ENCODE data around the gene SLC46A2. TPM values are rescaled to one million over a fixed set of nuclear protein-coding genes. Genes with fewer than 3 reads are reported as not detected.

Gene SLC46A2
- total and polyA plus RNA-seq, 9 of the 15 experiments (the other 6 are each of a cell fraction or from before 2014, with no cell fraction given): not detected

DNA sequence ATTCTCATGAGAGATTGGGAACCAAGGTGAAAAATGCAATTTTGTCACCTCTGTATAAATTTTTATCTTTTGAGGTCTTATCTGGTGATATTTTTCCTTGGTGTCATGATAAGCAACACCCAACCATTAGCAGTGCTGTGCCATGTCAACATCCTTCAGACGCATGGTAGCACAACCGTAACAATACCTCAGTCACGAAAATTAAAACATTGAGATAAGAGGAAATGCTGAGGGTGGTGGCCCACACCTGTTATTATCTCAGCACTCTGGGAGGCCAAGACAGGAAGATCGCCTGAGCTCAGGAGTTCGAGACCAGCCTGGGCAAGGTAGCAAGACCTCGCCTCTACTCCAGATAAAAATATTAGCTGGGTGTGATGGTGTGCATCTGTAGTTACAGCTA lies 32.7 kb downstream of the SLC46A2 start:
- Histone ChIP-seq H3K79me2 (ENCODE audit: control insufficient read depth, insufficient read depth, low read length) (no peaks in the 10 kb centered on the region), H3K4me2 (ENCODE audit: insufficient read depth, low read length) (no peak overlapping the region), H3K4me3 (no peak overlapping the region), H3K36me3 (ENCODE audit: control insufficient read depth, insufficient read depth, low read length) (no peaks in the 10 kb centered on the region), H3K9me1 (ENCODE audit: control insufficient read depth, insufficient read depth, low read length) (no peaks in the 10 kb centered on the region), H3K27ac (ENCODE audit: extremely low read depth, low read depth, low read length) (no peak overlapping the region), H3K4me1 (replicated peaks in 1 of 2; ENCODE audit: control insufficient read depth in 2 of 2, insufficient read depth in 2 of 2, low read length in 2 of 2) (peaks cover 8 to 11% of the 10 kb centered on the region in 2 experiments; a peak in 4 of 5 replicates), H3K9me3 (replicated peaks; ENCODE audit: control insufficient read depth, insufficient read depth, low read depth, low read length) (no peaks in the 10 kb centered on the region), H3K9ac (ENCODE audit: insufficient read depth in 1 of 2, low read depth in 2 of 2, low read length in 2 of 2) (no peak overlapping the region), H4K20me1 (replicated peaks; ENCODE audit: control insufficient read depth, insufficient read depth, low read length) (no peaks in the 10 kb centered on the region), H3K27me3 (ENCODE audit: control insufficient read depth in 2 of 2, insufficient read depth in 2 of 2, low read length in 2 of 2) (no peaks in the 10 kb centered on the region; a peak in 1 of 5 replicates), H2AFZ (ENCODE audit: low read depth, low read length) (no peak overlapping the region)
- intact Hi-C loops (cut with micrococcal nuclease) (no loop called here), in situ Hi-C loops (cut with MboI) (no loop called here)
- TF ChIP-seq SP2 (IDR thresholded peaks at IDR 0.05; ENCODE audit: extremely low read depth, low read depth, low read length, poor library complexity, severe bottlenecking): no peak
- TF ChIP-seq ZNF431 (CRISPR knock-in tag; IDR thresholded peaks at IDR 0.05): no peak
- no peak for TF ChIP-seq KAT8 (IDR thresholded peaks at IDR 0.05; ENCODE audit: low read depth)
- no peak for TF ChIP-seq PPARD (CRISPR knock-in tag; IDR thresholded peaks at IDR 0.05)
- TF ChIP-seq MECOM (CRISPR knock-in tag; IDR thresholded peaks at IDR 0.05): no peak
- no peak for TF ChIP-seq ZNF644 (tag; IDR thresholded peaks at IDR 0.05; ENCODE audit: low read depth)
- TF ChIP-seq ELF4 (CRISPR knock-in tag; IDR thresholded peaks at IDR 0.05): no peak
- no peak for TF ChIP-seq E2F3 (CRISPR knock-in tag; IDR thresholded peaks at IDR 0.05)
- no peak for TF ChIP-seq ZNF507 (tag; conservative IDR thresholded peaks at IDR 0.05)
- no peak for TF ChIP-seq MYC (IDR thresholded peaks at IDR 0.05; ENCODE audit: low read depth, low read length)
- TF ChIP-seq MYC (CRISPR knock-in tag; IDR thresholded peaks at IDR 0.05; ENCODE audit: borderline replicate concordance, low read depth): no peak
- no peak for TF ChIP-seq FUS (optimal IDR thresholded peaks at IDR 0.05; ENCODE audit: low read depth, low read length)
- TF ChIP-seq FOSL1 (tag; conservative IDR thresholded peaks at IDR 0.05): no peak
- TF ChIP-seq ZBTB17 (CRISPR knock-in tag; IDR thresholded peaks at IDR 0.05): no peak
- TF ChIP-seq RAD21 (CRISPR knock-in tag; conservative IDR thresholded peaks at IDR 0.05 in 1 of 2, IDR thresholded peaks at IDR 0.05 in 1 of 2): no peak
- TF ChIP-seq ZNF76 (CRISPR knock-in tag; IDR thresholded peaks at IDR 0.05; ENCODE audit: borderline replicate concordance): no peak
- WGBS (ENCODE audit: insufficient coverage, low coverage, missing lambda C conversion rate): 27% methylated on average over 6 of the region's 6 CpGs
- no peak for FAIRE-seq
- no peak for DNase-seq (ENCODE audit: extremely low read depth in 1 of 4, low spot score in 3 of 4)
- CTCF ChIA-PET (ENCODE audit: low intra/inter-chr PET ratio): no interaction called here
- no peak for ATAC-seq
- BruUV-seq (replicated peaks): no TSS peak
- POLR2A ChIA-PET: interaction anchor here (0.6 to 1.7 kb wide), 3 partner anchors 19 to 276 kb away, joined by 3 to 4 read pairs (median 4); no protein-coding TSS in a partner anchor
